HUES64 (cell line): ENCODE measurements around the gene PTPRC.

Experiments
- H3K27ac ChIP-seq: 2 replicates; pipeline ENCODE4 v1.7.0; 2013; ENCODE audit warnings: low read depth, low read length, inconsistent platforms
- H3K27me3 ChIP-seq: 2 replicates; pipeline ENCODE4 v1.6.1; 2013; ENCODE audit warnings: mild to moderate bottlenecking, low read length; ENCODE audit not compliant: insufficient read depth
- H3K36me3 ChIP-seq: 2 replicates; pipeline ENCODE4 v1.6.1; 2013; ENCODE audit warnings: mild to moderate bottlenecking, low read length; ENCODE audit not compliant: insufficient read depth
- H3K4me1 ChIP-seq: 2 replicates; pipeline ENCODE4 v1.6.1; 2013; ENCODE audit warnings: mild to moderate bottlenecking, low read length, moderate library complexity; ENCODE audit not compliant: insufficient read depth
- H3K4me3 ChIP-seq: 2 replicates; pipeline ENCODE4 v1.5.1; 2013; ENCODE audit warnings: mild to moderate bottlenecking, low read length, moderate library complexity
- H3K9ac ChIP-seq: 2 replicates; pipeline ENCODE4 v1.6.1; 2013; ENCODE audit warnings: mild to moderate bottlenecking, low read depth, low read length
- H3K9me3 ChIP-seq: 2 replicates; pipeline ENCODE4 v1.6.1; 2013; ENCODE audit warnings: low read depth, low read length; ENCODE audit not compliant: insufficient read depth
- WGBS: fragments of 150-250, 120-280 bp; methylation state at CpG from one replicate; pipeline ENCODE4 v1.1.7; 2013; ENCODE audit warnings: missing lambda C conversion rate; 5-methylcytosine and 5-hydroxymethylcytosine counted together

The PTPRC gene

GRCh38 chr1:198649232-198649967 is 10.6 kb downstream of the PTPRC start:
- Histone ChIP-seq H3K9ac (no peak overlapping the region), H3K27ac (no peak overlapping the region), H3K4me1 (peaks cover 15% of the 10 kb centered on the region), H3K9me3 (no peaks in the 10 kb centered on the region), H3K27me3 (no peaks in the 10 kb centered on the region), H3K36me3 (no peaks in the 10 kb centered on the region), H3K4me3 (no peak overlapping the region)
- WGBS = 94% methylated on average over 5 of the region's 5 CpGs

GRCh38 chr1:198649968-198650338 is 11.1 kb downstream of the PTPRC start:
- no peaks in the 10 kb centered on the region for H3K36me3 ChIP-seq
- no peaks in the 10 kb centered on the region for H3K9me3 ChIP-seq

GRCh38 chr1:198650506-198650905 is 11.7 kb downstream of the PTPRC start:
- no peak overlapping the region for H3K9ac ChIP-seq
- no peaks in the 10 kb centered on the region for H3K27me3 ChIP-seq
- peaks cover 15% of the 10 kb centered on the region for H3K4me1 ChIP-seq
- H3K9me3 ChIP-seq = no peaks in the 10 kb centered on the region
- H3K4me3 ChIP-seq = no peak overlapping the region
- H3K27ac ChIP-seq = no peak overlapping the region
- 78% methylated on average over 1 of the region's 1 CpG for WGBS
- H3K36me3 ChIP-seq = no peaks in the 10 kb centered on the region

More at GRCh38 chr1:198649968-198650338, 11.1 kb downstream of the PTPRC start:
- no peak overlapping the region for H3K27ac ChIP-seq
- 93% methylated on average over 2 of the region's 2 CpGs for WGBS
- H3K9ac ChIP-seq = no peak overlapping the region
- no peak overlapping the region for H3K4me3 ChIP-seq
- peaks cover 15% of the 10 kb centered on the region for H3K4me1 ChIP-seq
- no peaks in the 10 kb centered on the region for H3K27me3 ChIP-seq

GRCh38 chr1:198651650-198652400 is 13.0 kb downstream of the PTPRC start:
- H3K36me3 ChIP-seq = no peaks in the 10 kb centered on the region
- no peak overlapping the region for H3K9ac ChIP-seq
- no peak overlapping the region for H3K27ac ChIP-seq
- no peaks in the 10 kb centered on the region for H3K9me3 ChIP-seq
- WGBS = 78% methylated on average over 5 of the region's 7 CpGs
- no peaks in the 10 kb centered on the region for H3K27me3 ChIP-seq
- H3K4me3 ChIP-seq = no peak overlapping the region
- peaks cover 15% of the 10 kb centered on the region for H3K4me1 ChIP-seq

- no peak overlapping the region for H3K9ac ChIP-seq
- peaks cover 15% of the 10 kb centered on the region for H3K4me1 ChIP-seq
- no peak overlapping the region for H3K27ac ChIP-seq
- 96% methylated on average over 2 of the region's 3 CpGs for WGBS
- no peaks in the 10 kb centered on the region for H3K27me3 ChIP-seq
- no peaks in the 10 kb centered on the region for H3K36me3 ChIP-seq
- H3K9me3 ChIP-seq = no peaks in the 10 kb centered on the region
- H3K4me3 ChIP-seq = no peak overlapping the region
Measured at GRCh38 chr1:198653808-198654413, 15.1 kb downstream of the PTPRC start.

GRCh38 chr1:198655459-198656121 is 16.8 kb downstream of the PTPRC start:
- H3K9me3 ChIP-seq = no peaks in the 10 kb centered on the region
- H3K9ac ChIP-seq = no peak overlapping the region
- no peaks in the 10 kb centered on the region for H3K36me3 ChIP-seq
- H3K27me3 ChIP-seq = no peaks in the 10 kb centered on the region
- 100% methylated on average over 1 of the region's 1 CpG for WGBS
- no peak overlapping the region for H3K4me3 ChIP-seq
- H3K27ac ChIP-seq = no peak overlapping the region
- peaks cover 15% of the 10 kb centered on the region for H3K4me1 ChIP-seq

- Histone ChIP-seq H3K4me1 (peaks cover 15% of the 10 kb centered on the region), H3K4me3 (no peak overlapping the region), H3K9me3 (no peaks in the 10 kb centered on the region), H3K36me3 (no peaks in the 10 kb centered on the region), H3K9ac (no peak overlapping the region), H3K27ac (no peak overlapping the region), H3K27me3 (no peaks in the 10 kb centered on the region)
- WGBS = 94% methylated on average over 4 of the region's 4 CpGs
Measured at GRCh38 chr1:198656500-198656932, 17.7 kb downstream of the PTPRC start.

GRCh38 chr1:198657550-198658064 is 18.8 kb downstream of the PTPRC start:
- Histone ChIP-seq H3K9me3 (no peaks in the 10 kb centered on the region), H3K27ac (no peak overlapping the region), H3K27me3 (no peaks in the 10 kb centered on the region), H3K4me3 (no peak overlapping the region), H3K9ac (no peak overlapping the region), H3K4me1 (peaks cover 6% of the 10 kb centered on the region; the same call in 1 of the 2 replicates), H3K36me3 (no peaks in the 10 kb centered on the region)
- 90% methylated on average over 3 of the region's 3 CpGs for WGBS

- H3K9me3 ChIP-seq = no peaks in the 10 kb centered on the region
- no peaks in the 10 kb centered on the region for H3K27me3 ChIP-seq
- no peaks in the 10 kb centered on the region for H3K36me3 ChIP-seq
- no peaks in the 10 kb centered on the region for H3K4me1 ChIP-seq
- no peak overlapping the region for H3K27ac ChIP-seq
- no peak overlapping the region for H3K4me3 ChIP-seq
- no peak overlapping the region for H3K9ac ChIP-seq
- 95% methylated on average over 1 of the region's 1 CpG for WGBS
Measured at GRCh38 chr1:198660341-198661261, 21.8 kb downstream of the PTPRC start.

- no peak overlapping the region for H3K9ac ChIP-seq
- no peaks in the 10 kb centered on the region for H3K9me3 ChIP-seq
- H3K27ac ChIP-seq = no peak overlapping the region
- H3K4me1 ChIP-seq = no peaks in the 10 kb centered on the region
- WGBS = 93% methylated on average over 5 of the region's 5 CpGs
- no peak overlapping the region for H3K4me3 ChIP-seq
- H3K27me3 ChIP-seq = no peaks in the 10 kb centered on the region
- no peaks in the 10 kb centered on the region for H3K36me3 ChIP-seq
Measured at GRCh38 chr1:198662821-198663220, 24.0 kb downstream of the PTPRC start.
